SK-N-SH treated with all-trans-retinoic acid at 6 μM for 48 hours (cell line): ENCODE measurements around the gene DLG5.

Experiments
- ATAC-seq: fragments of 200-7000 bp; cut with Tn5 transposase; 3 replicates; pipeline ENCODE4 v1.9.1; 2020; ENCODE audit warnings: mild to moderate bottlenecking, moderate library complexity
- ARNTL ChIP-seq: fragments of 450-650 bp; formaldehyde crosslinking; IDR thresholded peaks from 2 replicates; pipeline ENCODE4 v1.5.0; 2020; ENCODE audit warnings: low read depth, mild to moderate bottlenecking, moderate library complexity, borderline replicate concordance
- BACH2 ChIP-seq: fragments of 250-450 bp; sonication (Bioruptor Pico); IDR thresholded peaks from 2 replicates; pipeline ENCODE4 v1.9.0; 2021; ENCODE audit warnings: mild to moderate bottlenecking, borderline replicate concordance
- CREB5 ChIP-seq: fragments of 250-450 bp; sonication (Bioruptor Pico); IDR thresholded peaks from 2 replicates; pipeline ENCODE4 v1.5.1; 2020; ENCODE audit warnings: low read depth, mild to moderate bottlenecking, moderate library complexity
- CSDC2 ChIP-seq: fragments of 250-450 bp; sonication (Bioruptor Pico); IDR thresholded peaks from 2 replicates; pipeline ENCODE4 v1.5.0; 2020; ENCODE audit warnings: mild to moderate bottlenecking, moderate library complexity
- GLIS3 ChIP-seq: fragments of 250-450 bp; sonication (Bioruptor Pico); IDR thresholded peaks from 2 replicates; pipeline ENCODE4 v1.5.0; 2020; ENCODE audit warnings: mild to moderate bottlenecking, moderate library complexity
- OSR1 ChIP-seq: fragments of 250-450 bp; sonication (Bioruptor Pico); IDR thresholded peaks from 2 replicates; pipeline ENCODE4 v1.8.0; 2022; ENCODE audit warnings: moderate library complexity, mild to moderate bottlenecking, inconsistent platforms
- POU6F1 ChIP-seq: fragments of 250-450 bp; sonication (Bioruptor Pico); IDR thresholded peaks from 2 replicates; pipeline ENCODE4 v1.8.0; 2021; ENCODE audit warnings: low read depth, mild to moderate bottlenecking, moderate library complexity, borderline replicate concordance
- PPARA ChIP-seq: fragments of 250-450 bp; sonication (Bioruptor Pico); IDR thresholded peaks from 2 replicates; pipeline ENCODE4 v1.5.0; 2020; ENCODE audit warnings: mild to moderate bottlenecking, borderline replicate concordance
- RARB ChIP-seq: fragments of 250-450 bp; sonication (Bioruptor Pico); IDR thresholded peaks from 2 replicates; pipeline ENCODE4 v1.8.0; 2021; ENCODE audit warnings: mild to moderate bottlenecking, moderate library complexity
- SNAI2 ChIP-seq: fragments of 250-450 bp; sonication (Bioruptor Pico); IDR thresholded peaks from 2 replicates; pipeline ENCODE4 v1.5.0; 2020; ENCODE audit warnings: mild to moderate bottlenecking, moderate library complexity
- TCF4 ChIP-seq: fragments of 250-450 bp; sonication (Bioruptor Pico); IDR thresholded peaks from 2 replicates; pipeline ENCODE4 v1.8.0; 2021; ENCODE audit warnings: mild to moderate bottlenecking, moderate library complexity, borderline replicate concordance
- TOX ChIP-seq: fragments of 250-450 bp; sonication (Bioruptor Pico); IDR thresholded peaks from 2 replicates; pipeline ENCODE4 v1.8.0; 2021; ENCODE audit warnings: mild to moderate bottlenecking, moderate library complexity, borderline replicate concordance
- TSHZ2 ChIP-seq: fragments of 250-450 bp; sonication (Bioruptor Pico); IDR thresholded peaks from 2 replicates; pipeline ENCODE4 v1.5.0; 2020; ENCODE audit warnings: mild to moderate bottlenecking, moderate library complexity
- ZC3H10 ChIP-seq: fragments of 250-450 bp; sonication (Bioruptor Pico); IDR thresholded peaks from 2 replicates; pipeline ENCODE4 v1.5.1; 2021; ENCODE audit warnings: mild to moderate bottlenecking, moderate library complexity
- ZFP3 ChIP-seq: fragments of 250-450 bp; sonication (Bioruptor Pico); IDR thresholded peaks from 2 replicates; pipeline ENCODE4 v1.5.0; 2020; ENCODE audit warnings: mild to moderate bottlenecking, moderate library complexity
- ZFP30 ChIP-seq: fragments of 450-650 bp; formaldehyde crosslinking; IDR thresholded peaks from 2 replicates; pipeline ENCODE4 v1.5.0; 2022; ENCODE audit warnings: mild to moderate bottlenecking, moderate library complexity
- ZNF70 ChIP-seq: fragments of 450-650 bp; formaldehyde crosslinking; IDR thresholded peaks from 2 replicates; pipeline ENCODE4 v1.5.0; 2020; ENCODE audit warnings: mild to moderate bottlenecking, moderate library complexity
- ZNF8 ChIP-seq: fragments of 450-650 bp; formaldehyde crosslinking; IDR thresholded peaks from 2 replicates; pipeline ENCODE4 v1.5.0; 2020; ENCODE audit warnings: mild to moderate bottlenecking, moderate library complexity

Gene DLG5

GRCh38 chr10:77781451-77782327, 144.9 kb downstream of the DLG5 start:
- TF ChIP-seq ZC3H10 (CRISPR knock-in tag) (no peak), BACH2 (CRISPR knock-in tag) (no peak), ZNF8 (CRISPR knock-in tag) (no peak), OSR1 (no peak), POU6F1 (CRISPR knock-in tag) (no peak), CREB5 (CRISPR knock-in tag) (no peak), CSDC2 (CRISPR knock-in tag) (no peak), ZFP3 (CRISPR knock-in tag) (no peak), RARB (CRISPR knock-in tag) (no peak)
- ATAC-seq = no peak

GRCh38 chr10:77780180-77780579, 146.4 kb downstream of the DLG5 start:
- no peak for TF ChIP-seq PPARA (CRISPR knock-in tag)
- no peak for TF ChIP-seq ZNF8 (CRISPR knock-in tag)
- TF ChIP-seq GLIS3 (CRISPR knock-in tag) = no peak
- no peak for TF ChIP-seq POU6F1 (CRISPR knock-in tag)
- TF ChIP-seq TOX (CRISPR knock-in tag) = no peak
- TF ChIP-seq ARNTL (CRISPR knock-in tag) = no peak
- no peak for TF ChIP-seq BACH2 (CRISPR knock-in tag)
- TF ChIP-seq ZFP30 (CRISPR knock-in tag) = no peak
- no peak for TF ChIP-seq ZNF70 (CRISPR knock-in tag)
- TF ChIP-seq TCF4 = no peak
- TF ChIP-seq TSHZ2 (CRISPR knock-in tag) = no peak
- TF ChIP-seq ZC3H10 (CRISPR knock-in tag) = no peak
- no peak for TF ChIP-seq SNAI2 (CRISPR knock-in tag)
- TF ChIP-seq RARB (CRISPR knock-in tag) = no peak
- no peak for ATAC-seq

DNA sequence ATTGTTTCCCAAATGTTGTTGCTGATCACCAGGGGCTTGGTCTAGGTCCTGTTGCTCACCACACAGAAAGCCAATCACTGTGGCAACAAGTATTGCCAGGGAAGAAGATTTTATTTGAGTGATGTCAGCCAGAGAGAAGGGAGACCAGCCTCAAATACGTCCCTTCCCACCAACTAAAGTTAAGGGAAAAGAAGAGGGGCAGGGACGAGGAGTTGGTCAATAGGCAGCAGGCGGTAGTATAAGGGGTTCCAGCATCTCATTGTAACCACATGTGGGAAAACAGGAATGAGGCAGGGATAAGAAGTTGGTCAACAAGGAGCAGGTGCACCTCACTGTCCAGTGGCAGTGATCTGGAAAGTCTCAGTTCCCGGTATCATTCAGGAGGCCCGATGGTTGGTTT, 150.1 kb downstream of the DLG5 start:
- TF ChIP-seq ZNF8 (CRISPR knock-in tag) (no peak), POU6F1 (CRISPR knock-in tag) (no peak)
- no peak for ATAC-seq
